Glutamatergic neuron (in vitro differentiated cells): ENCODE results near the gene TRIP4. TPM values are rescaled to one million over a fixed set of nuclear protein-coding genes. Genes with fewer than 3 reads are reported as not detected.
"Not testable (repeated sequence)": the region's sequence is repeated elsewhere in the genome, so short reads cannot be mapped to it uniquely, and the experiment has no call there.

Source experiments
- DNase-seq: peaks from one replicate; pipeline ENCODE4 v3.0.0; 2022
- H3K27ac Mint-ChIP-seq: one replicate; pipeline ENCODE4 v1.8.0; 2020; ENCODE audit warnings: mild to moderate bottlenecking, mixed read lengths, inconsistent platforms; ENCODE audit not compliant: unreplicated experiment
- H3K27me3 Mint-ChIP-seq: one replicate; pipeline ENCODE4 v1.8.0; 2020; ENCODE audit warnings: mild to moderate bottlenecking, moderate library complexity, mixed read lengths, inconsistent platforms; ENCODE audit not compliant: unreplicated experiment
- H3K36me3 Mint-ChIP-seq: one replicate; pipeline ENCODE4 v1.8.0; 2020; ENCODE audit warnings: mild to moderate bottlenecking, mixed read lengths, inconsistent platforms; ENCODE audit not compliant: unreplicated experiment
- H3K4me1 Mint-ChIP-seq: one replicate; pipeline ENCODE4 v1.8.0; 2020; ENCODE audit warnings: mild to moderate bottlenecking, low read depth, mixed read lengths, inconsistent platforms; ENCODE audit not compliant: unreplicated experiment
- H3K4me3 Mint-ChIP-seq: one replicate; pipeline ENCODE4 v1.8.0; 2020; ENCODE audit warnings: mild to moderate bottlenecking, mixed read lengths, inconsistent platforms; ENCODE audit not compliant: unreplicated experiment
- H3K9me3 Mint-ChIP-seq: one replicate; pipeline ENCODE4 v1.8.0; 2020; ENCODE audit warnings: mild to moderate bottlenecking, moderate library complexity, mixed read lengths, inconsistent platforms; ENCODE audit not compliant: unreplicated experiment
- CTCF ChIP-seq: fragments of 200-600 bp; sonication (generic); IDR thresholded peaks from one replicate; pipeline ENCODE4 v1.5.0; 2021; ENCODE audit not compliant: partially characterized antibody, unreplicated experiment
- total RNA-seq: library from RNA; stranded (reverse); fragmentation: NEBNext Ultra II Directional; extraction: Animal tissue kit (Norgen Biotek cat#: 25700); gene quantifications from one replicate; pipeline ENCODE4 v1.2.1, GENCODE V29; 2021; ENCODE audit not compliant: unreplicated experiment

Gene TRIP4
- total RNA-seq, 1 donor from 2014 or later = 48.7 TPM

GRCh38 chr15:64343841-64344240, 43.8 kb upstream of the TRIP4 start:
- no peaks in the 10 kb centered on the region for H3K27me3 Mint-ChIP-seq
- peaks cover 4% of the 10 kb centered on the region for H3K9me3 Mint-ChIP-seq
- H3K27ac Mint-ChIP-seq = no peak overlapping the region
- H3K36me3 Mint-ChIP-seq = no peaks in the 10 kb centered on the region
- no peak overlapping the region for H3K4me3 Mint-ChIP-seq
- no peak for DNase-seq
- TF ChIP-seq CTCF = no peak
- peaks cover 23% of the 10 kb centered on the region for H3K4me1 Mint-ChIP-seq

- no peaks in the 10 kb centered on the region for H3K27me3 Mint-ChIP-seq
- peaks cover 28% of the 10 kb centered on the region for H3K4me1 Mint-ChIP-seq
- peaks cover 4% of the 10 kb centered on the region for H3K9me3 Mint-ChIP-seq
- no peak for TF ChIP-seq CTCF
- H3K27ac Mint-ChIP-seq = peak overlapping the region; percentile 50
- peak overlapping the region; percentile 65 for H3K4me3 Mint-ChIP-seq
- H3K36me3 Mint-ChIP-seq = no peaks in the 10 kb centered on the region
- no peak for DNase-seq
These were observed 42.9 kb upstream of the TRIP4 start for GRCh38 chr15:64344651-64345294.

GRCh38 chr15:64346242-64346641, 41.4 kb upstream of the TRIP4 start:
- H3K27me3 Mint-ChIP-seq, H3K9me3 Mint-ChIP-seq, H3K4me3 Mint-ChIP-seq, H3K36me3 Mint-ChIP-seq, DNase-seq: not testable (repeated sequence)
- H3K27ac Mint-ChIP-seq = peak overlapping the region; percentile 17
- H3K4me1 Mint-ChIP-seq = peaks cover 28% of the 10 kb centered on the region

GRCh38 chr15:64348455-64348854, 39.2 kb upstream of the TRIP4 start:
- no peaks in the 10 kb centered on the region for H3K36me3 Mint-ChIP-seq

GRCh38 chr15:64349375-64349774, 38.3 kb upstream of the TRIP4 start:
- Mint-ChIP-seq H3K4me3 (no peak overlapping the region), H3K36me3 (no peaks in the 10 kb centered on the region), H3K9me3 (peaks cover 2% of the 10 kb centered on the region), H3K27ac (peak overlapping the region; percentile 83), H3K27me3 (no peaks in the 10 kb centered on the region), H3K4me1 (peaks cover 20% of the 10 kb centered on the region)
- no peak for TF ChIP-seq CTCF
- no peak for DNase-seq

More at GRCh38 chr15:64348455-64348854, 39.2 kb upstream of the TRIP4 start:
- DNase-seq = no peak
- no peak for TF ChIP-seq CTCF
- H3K27ac Mint-ChIP-seq = peak overlapping the region; percentile 68
- peaks cover 2% of the 10 kb centered on the region for H3K9me3 Mint-ChIP-seq
- peaks cover 24% of the 10 kb centered on the region for H3K4me1 Mint-ChIP-seq
- H3K4me3 Mint-ChIP-seq = no peak overlapping the region
- H3K27me3 Mint-ChIP-seq = no peaks in the 10 kb centered on the region
